ENCODE measurements around the gene SPPL3. TPM values are rescaled to one million over a fixed set of nuclear protein-coding genes. Genes with fewer than 3 reads are reported as not detected.

The SPPL3 gene
- total RNA-seq, 2 experiments from 2014 or later, result 19.8 to 22.2 TPM

- intact Hi-C loops (cut with micrococcal nuclease), result loop anchor here (5.0 to 10.0 kb wide), 3 partner anchors 54 to 243 kb away; partner anchors contain the start of gene CABP1
- CTCF ChIA-PET, result interaction anchor here (0.7 to 1.5 kb wide), 3 partner anchors 17 to 120 kb away, joined by 3 to 5 read pairs (median 3); no protein-coding TSS in a partner anchor
- H3K9me3 Mint-ChIP-seq, result no peaks in the 10 kb centered on the region
- H3K27me3 Mint-ChIP-seq (ENCODE audit: low read depth), result no peaks in the 10 kb centered on the region
- peaks cover 59% of the 10 kb centered on the region for H3K4me1 Mint-ChIP-seq (ENCODE audit: low read depth)
- no peak for DNase-seq
- H3K36me3 Mint-ChIP-seq (ENCODE audit: low read depth), result no peaks in the 10 kb centered on the region
- no peak overlapping the region for H3K4me3 Mint-ChIP-seq
- H3K27ac Mint-ChIP-seq, result no peak overlapping the region
Observed at GRCh38 chr12:120851444-120851843, 52.7 kb downstream of the SPPL3 start.

- H3K27ac Mint-ChIP-seq, result no peak overlapping the region
- peaks cover 60% of the 10 kb centered on the region for H3K4me1 Mint-ChIP-seq (ENCODE audit: low read depth)
- DNase-seq, result peak; percentile 59
- no peak overlapping the region for H3K4me3 Mint-ChIP-seq
- intact Hi-C loops (cut with micrococcal nuclease), result loop anchor here (5.0 to 10.0 kb wide), 3 partner anchors 52 to 245 kb away; partner anchors contain the start of gene CABP1
- no peaks in the 10 kb centered on the region for H3K36me3 Mint-ChIP-seq (ENCODE audit: low read depth)
- no peaks in the 10 kb centered on the region for H3K27me3 Mint-ChIP-seq (ENCODE audit: low read depth)
- CTCF ChIA-PET, result interaction anchor here (0.7 to 1.7 kb wide), 5 partner anchors 12 to 210 kb away, joined by 3 to 4 read pairs (median 3); no protein-coding TSS in a partner anchor
- no peaks in the 10 kb centered on the region for H3K9me3 Mint-ChIP-seq
Observed at GRCh38 chr12:120849765-120850164, 54.4 kb downstream of the SPPL3 start.

GRCh38 chr12:120847814-120848213, 56.3 kb downstream of the SPPL3 start:
- Mint-ChIP-seq H3K36me3 (ENCODE audit: low read depth) (no peaks in the 10 kb centered on the region), H3K4me3 (no peak overlapping the region), H3K27me3 (ENCODE audit: low read depth) (no peaks in the 10 kb centered on the region), H3K27ac (no peak overlapping the region), H3K9me3 (no peaks in the 10 kb centered on the region), H3K4me1 (ENCODE audit: low read depth) (peaks cover 59% of the 10 kb centered on the region)
- intact Hi-C loops (cut with micrococcal nuclease), result no loop called here
- DNase-seq, result no peak
- CTCF ChIA-PET, result interaction anchor here (0.5 to 1.8 kb wide), 4 partner anchors 9 to 173 kb away, joined by 3 to 7 read pairs (median 4); no protein-coding TSS in a partner anchor

GRCh38 chr12:120847392-120847791, 56.8 kb downstream of the SPPL3 start:
- no peaks in the 10 kb centered on the region for H3K27me3 Mint-ChIP-seq (ENCODE audit: low read depth)
- peaks cover 59% of the 10 kb centered on the region for H3K4me1 Mint-ChIP-seq (ENCODE audit: low read depth)
- CTCF ChIA-PET, result interaction anchor here (0.5 to 1.8 kb wide), 5 partner anchors 9 to 173 kb away, joined by 3 to 7 read pairs (median 3); no protein-coding TSS in a partner anchor
- intact Hi-C loops (cut with micrococcal nuclease), result no loop called here
- H3K27ac Mint-ChIP-seq, result no peak overlapping the region
- H3K36me3 Mint-ChIP-seq (ENCODE audit: low read depth), result no peaks in the 10 kb centered on the region
- H3K9me3 Mint-ChIP-seq, result no peaks in the 10 kb centered on the region
- no peak overlapping the region for H3K4me3 Mint-ChIP-seq
- DNase-seq, result no peak

- intact Hi-C loops (cut with micrococcal nuclease), result no loop called here
- CTCF ChIA-PET, result interaction anchor here (0.6 to 1.8 kb wide), 2 partner anchors 10 to 123 kb away, joined by 3 to 7 read pairs; no protein-coding TSS in a partner anchor
- Mint-ChIP-seq H3K36me3 (ENCODE audit: low read depth) (no peaks in the 10 kb centered on the region), H3K4me3 (no peak overlapping the region), H3K27ac (no peak overlapping the region), H3K4me1 (ENCODE audit: low read depth) (peaks cover 56% of the 10 kb centered on the region), H3K9me3 (no peaks in the 10 kb centered on the region), H3K27me3 (ENCODE audit: low read depth) (no peaks in the 10 kb centered on the region)
- no peak for DNase-seq
Observed at GRCh38 chr12:120846721-120847120, 57.4 kb downstream of the SPPL3 start.

GRCh38 chr12:120845696-120846095, 58.5 kb downstream of the SPPL3 start:
- Mint-ChIP-seq H3K27me3 (ENCODE audit: low read depth) (no peaks in the 10 kb centered on the region), H3K4me3 (no peak overlapping the region), H3K36me3 (ENCODE audit: low read depth) (peaks cover 1% of the 10 kb centered on the region), H3K9me3 (no peaks in the 10 kb centered on the region), H3K4me1 (ENCODE audit: low read depth) (peaks cover 46% of the 10 kb centered on the region), H3K27ac (no peak overlapping the region)
- no peak for DNase-seq
- CTCF ChIA-PET, result interaction anchor here (0.6 to 0.8 kb wide), 2 partner anchors 126 to 263 kb away, joined by 3 read pairs; no protein-coding TSS in a partner anchor
- intact Hi-C loops (cut with micrococcal nuclease), result no loop called here

GRCh38 chr12:120844768-120845449, 59.2 kb downstream of the SPPL3 start:
- Mint-ChIP-seq H3K27me3 (ENCODE audit: low read depth) (no peaks in the 10 kb centered on the region), H3K36me3 (ENCODE audit: low read depth) (peaks cover 5% of the 10 kb centered on the region), H3K27ac (no peak overlapping the region), H3K4me1 (ENCODE audit: low read depth) (peaks cover 38% of the 10 kb centered on the region), H3K4me3 (no peak overlapping the region), H3K9me3 (no peaks in the 10 kb centered on the region)
- no peak for DNase-seq
- CTCF ChIA-PET, result interaction anchor here (0.6 to 0.7 kb wide), 2 partner anchors 33 to 48 kb away, joined by 3 read pairs; no protein-coding TSS in a partner anchor
- intact Hi-C loops (cut with micrococcal nuclease), result no loop called here

GRCh38 chr12:120844297-120844696, 59.9 kb downstream of the SPPL3 start:
- CTCF ChIA-PET, result interaction anchor here (0.7 kb wide), 1 partner anchor 47 kb away, joined by 3 read pairs; no protein-coding TSS in a partner anchor
- intact Hi-C loops (cut with micrococcal nuclease), result no loop called here
- DNase-seq, result no peak
- Mint-ChIP-seq H3K4me3 (no peak overlapping the region), H3K27me3 (ENCODE audit: low read depth) (no peaks in the 10 kb centered on the region), H3K4me1 (ENCODE audit: low read depth) (peaks cover 32% of the 10 kb centered on the region), H3K27ac (no peak overlapping the region), H3K36me3 (ENCODE audit: low read depth) (peaks cover 5% of the 10 kb centered on the region), H3K9me3 (no peaks in the 10 kb centered on the region)

GRCh38 chr12:120843472-120843871, 60.7 kb downstream of the SPPL3 start:
- CTCF ChIA-PET, result no interaction called here
- intact Hi-C loops (cut with micrococcal nuclease), result no loop called here
- H3K27me3 Mint-ChIP-seq (ENCODE audit: low read depth), result no peaks in the 10 kb centered on the region
- H3K27ac Mint-ChIP-seq, result no peak overlapping the region
- H3K4me1 Mint-ChIP-seq (ENCODE audit: low read depth), result peaks cover 30% of the 10 kb centered on the region
- DNase-seq, result no peak
- H3K9me3 Mint-ChIP-seq, result no peaks in the 10 kb centered on the region
- H3K4me3 Mint-ChIP-seq, result no peak overlapping the region
- H3K36me3 Mint-ChIP-seq (ENCODE audit: low read depth), result peaks cover 5% of the 10 kb centered on the region

- CTCF ChIA-PET, result no interaction called here
- Mint-ChIP-seq H3K36me3 (ENCODE audit: low read depth) (peaks cover 5% of the 10 kb centered on the region), H3K4me1 (ENCODE audit: low read depth) (peaks cover 30% of the 10 kb centered on the region), H3K27me3 (ENCODE audit: low read depth) (no peaks in the 10 kb centered on the region), H3K4me3 (no peak overlapping the region), H3K9me3 (no peaks in the 10 kb centered on the region), H3K27ac (no peak overlapping the region)
- DNase-seq, result no peak
- intact Hi-C loops (cut with micrococcal nuclease), result no loop called here
Observed at GRCh38 chr12:120842595-120842994, 61.6 kb downstream of the SPPL3 start.

GRCh38 chr12:120841525-120841924, 62.6 kb downstream of the SPPL3 start:
- intact Hi-C loops (cut with micrococcal nuclease), result no loop called here
- CTCF ChIA-PET, result no interaction called here
- H3K4me3 Mint-ChIP-seq, result no peak overlapping the region
- H3K27ac Mint-ChIP-seq, result no peak overlapping the region
- H3K4me1 Mint-ChIP-seq (ENCODE audit: low read depth), result peaks cover 33% of the 10 kb centered on the region
- H3K9me3 Mint-ChIP-seq, result no peaks in the 10 kb centered on the region
- H3K27me3 Mint-ChIP-seq (ENCODE audit: low read depth), result no peaks in the 10 kb centered on the region
- no peak for DNase-seq
- peaks cover 5% of the 10 kb centered on the region for H3K36me3 Mint-ChIP-seq (ENCODE audit: low read depth)

- DNase-seq, result no peak
- H3K9me3 Mint-ChIP-seq, result no peaks in the 10 kb centered on the region
- H3K36me3 Mint-ChIP-seq (ENCODE audit: low read depth), result peaks cover 5% of the 10 kb centered on the region
- CTCF ChIA-PET, result interaction anchor here (0.6 kb wide), 1 partner anchor 284 kb away, joined by 4 read pairs; no protein-coding TSS in a partner anchor
- H3K4me3 Mint-ChIP-seq, result no peak overlapping the region
- H3K27me3 Mint-ChIP-seq (ENCODE audit: low read depth), result no peaks in the 10 kb centered on the region
- H3K4me1 Mint-ChIP-seq (ENCODE audit: low read depth), result peaks cover 43% of the 10 kb centered on the region
- intact Hi-C loops (cut with micrococcal nuclease), result no loop called here
- H3K27ac Mint-ChIP-seq, result no peak overlapping the region
Observed at GRCh38 chr12:120839503-120839902, 64.7 kb downstream of the SPPL3 start.
